Endothelial cell of umbilical vein (primary cell): Measurements from ENCODE around the gene YIPF2. TPM values are rescaled to one million over a fixed set of nuclear protein-coding genes. Genes with fewer than 3 reads are reported as not detected.

ENCODE experiments used
- BruUV-seq: library from RNA; stranded (reverse); fragments of 400-500 nt; replicated peaks from 2 replicates; lab custom pipeline; 2021; lab: Mats Ljungman, UMichigan
- CTCF ChIA-PET: fragments of 300-600, 350-600 bp; sonication (Branson Sonifier 250); formaldehyde crosslinking; loops from one replicate; lab custom pipeline; 2021; ENCODE audit warnings: antibody characterized with exemption, inconsistent platforms; lab: Charles Lee
- POLR2A ChIA-PET: fragments of 300-600, 350-600 bp; sonication (Branson Sonifier 250); formaldehyde crosslinking; loops from one replicate; lab custom pipeline; 2021; ENCODE audit warnings: antibody characterized with exemption, inconsistent platforms; lab: Charles Lee
- DNase-seq: peaks from one replicate; pipeline ENCODE4 v3.0.0-alpha.2; 2011; ENCODE audit warnings: low read depth, low spot score
- FAIRE-seq: peaks from 2 replicates; lab custom pipeline; 2011; peaks lifted over from hg19 to GRCh38; lab: Jason Lieb, UNC
- H2AFZ ChIP-seq: 2 replicates; pipeline ENCODE4 v1.6.0; 2012; ENCODE audit warnings: low read depth, low read length, control low read depth, inconsistent platforms
- H3K27ac ChIP-seq: 2 replicates; pipeline ENCODE4 v1.5.1; 2011; ENCODE audit warnings: low read depth, mild to moderate bottlenecking, control low read depth, low read length, moderate library complexity; ENCODE audit not compliant: insufficient read depth
- H3K27me3 ChIP-seq, 2 experiments: 2 replicates each; pipeline versions ENCODE4 v1.6.0 to v1.6.1; 2011; ENCODE audit warnings: low read length in 2 of 2, mixed read lengths in 1 of 2; ENCODE audit not compliant: control insufficient read depth in 2 of 2, insufficient read depth in 2 of 2
- H3K36me3 ChIP-seq, 2 experiments: 2 replicates in 1 of 2; 3 replicates in 1 of 2; pipeline ENCODE4 v1.5.1; 2011; ENCODE audit warnings: low read length in 2 of 2, mild to moderate bottlenecking in 1 of 2, moderate library complexity in 1 of 2; ENCODE audit not compliant: control insufficient read depth in 2 of 2, insufficient read depth in 2 of 2; ENCODE audit errors: extremely low read depth in 1 of 2
- H3K4me1 ChIP-seq: 3 replicates; pipeline ENCODE4 v1.5.1; 2011; ENCODE audit warnings: mild to moderate bottlenecking, low read length; ENCODE audit not compliant: control insufficient read depth, insufficient read depth; ENCODE audit errors: extremely low read depth
- H3K4me2 ChIP-seq: 2 replicates; pipeline ENCODE4 v1.6.1; 2011; ENCODE audit warnings: low read length, control low read depth, mixed read lengths; ENCODE audit not compliant: insufficient read depth
- H3K4me3 ChIP-seq, 3 experiments: fragments of 200-600 bp in 1 of 3; sonication (generic), shearing (Covaris generic) in 1 of 3; replicated peaks in 1 of 3; 2 replicates each; pipeline ENCODE4 v1.5.1; 2011 to 2016; ENCODE audit warnings: control low read depth in 3 of 3, low read length in 3 of 3, mild to moderate bottlenecking in 2 of 3, inconsistent platforms in 1 of 3, low read depth in 1 of 3, moderate library complexity in 1 of 3; ENCODE audit not compliant: insufficient read depth in 1 of 3
- H3K79me2 ChIP-seq: 2 replicates; pipeline ENCODE4 v1.6.0; 2012; ENCODE audit warnings: low read length, inconsistent platforms; ENCODE audit not compliant: control insufficient read depth, insufficient read depth
- H3K9ac ChIP-seq: replicated peaks from 2 replicates; pipeline ENCODE3; 2011; ENCODE audit warnings: low read length, control low read depth; ENCODE audit not compliant: insufficient read depth; ENCODE audit errors: extremely low read depth
- H3K9me1 ChIP-seq: replicated peaks from 3 replicates; pipeline ENCODE4 v1.6.0; 2011; ENCODE audit warnings: mild to moderate bottlenecking, low read length; ENCODE audit not compliant: control insufficient read depth, insufficient read depth; ENCODE audit errors: extremely low read depth
- H3K9me3 ChIP-seq: replicated peaks from 2 replicates; pipeline ENCODE4 v1.5.1; 2012; ENCODE audit warnings: low read length, inconsistent platforms; ENCODE audit not compliant: control insufficient read depth, insufficient read depth
- H4K20me1 ChIP-seq: replicated peaks from 2 replicates; pipeline ENCODE3; 2011; ENCODE audit warnings: mild to moderate bottlenecking, low read length; ENCODE audit not compliant: control insufficient read depth, insufficient read depth; ENCODE audit errors: extremely low read depth
- CTCF ChIP-seq, 2 donors: IDR thresholded peaks; 1 replicate in 1 of 2; 2 replicates in 1 of 2; pipeline ENCODE4 v1.5.1; 2011; ENCODE audit warnings: low read length in 2 of 2, mild to moderate bottlenecking in 2 of 2, moderate library complexity in 2 of 2, control low read depth in 1 of 2, inconsistent platforms in 1 of 2, low read depth in 1 of 2; ENCODE audit not compliant: insufficient read depth in 1 of 2; ENCODE audit errors: extremely low read depth in 1 of 2
- EZH2 ChIP-seq: IDR thresholded peaks from 2 replicates; pipeline ENCODE4 v1.6.1; 2012; ENCODE audit warnings: borderline replicate concordance, low read depth, mild to moderate bottlenecking, moderate library complexity, low read length, inconsistent platforms; ENCODE audit not compliant: severe bottlenecking
- FOS ChIP-seq: IDR thresholded peaks from 2 replicates; pipeline ENCODE4 v1.6.1; 2011; ENCODE audit warnings: mild to moderate bottlenecking, low read length, moderate library complexity, borderline replicate concordance; ENCODE audit not compliant: insufficient read depth
- GATA2 ChIP-seq: IDR thresholded peaks from 2 replicates; pipeline ENCODE4 v1.7.0; 2011; ENCODE audit warnings: low read depth, mild to moderate bottlenecking, moderate library complexity, mixed read lengths, low read length; ENCODE audit not compliant: insufficient read length, insufficient read depth
- JUN ChIP-seq: IDR thresholded peaks from 2 replicates; pipeline ENCODE4 v1.6.1; 2011; ENCODE audit warnings: borderline replicate concordance, low read depth; ENCODE audit not compliant: insufficient read length, insufficient read depth
- MAX ChIP-seq: IDR thresholded peaks from 2 replicates; pipeline ENCODE4 v1.6.1; 2011; ENCODE audit not compliant: insufficient read depth, insufficient read length
- MYC ChIP-seq: IDR thresholded peaks from one replicate; pipeline ENCODE4 v1.6.1; 2011; ENCODE audit warnings: mild to moderate bottlenecking, low read depth, low read length
- POLR2A ChIP-seq: IDR thresholded peaks from 2 replicates; pipeline ENCODE4 v1.6.1; 2012; ENCODE audit warnings: low read depth, mild to moderate bottlenecking, control low read depth, low read length
- POLR2AphosphoS5 ChIP-seq: IDR thresholded peaks from 2 replicates; pipeline ENCODE4 v1.6.1; 2012; ENCODE audit warnings: low read depth, mild to moderate bottlenecking, control low read depth, low read length, moderate library complexity; ENCODE audit not compliant: insufficient read depth
- dilution Hi-C: fragments of 300-500 bp; cut with MboI; formaldehyde crosslinking; loops from one replicate; pipeline ENCODE4 v1.15.0; 2019; ENCODE audit warnings: low sequenced_read_pairs; ENCODE audit not compliant: extremely low pct_ligation_motif_present
- intact Hi-C: fragments of 100-400 bp; cut with micrococcal nuclease; formaldehyde crosslinking; loops from one replicate; pipeline ENCODE4 v1.10.0; 2022
- polyA plus RNA-seq, 4 experiments: library from polyadenylated mRNA; depleted of rRNA in 3 of 4; stranded (reverse) in 3 of 4; unstranded in 1 of 4; fragments of >200 nt; gene quantifications; 2 replicates each; pipeline versions ENCODE4 v1.2.1 to v1.2.3, GENCODE V29; 2011 to 2012; ENCODE audit warnings: missing spikeins in 1 of 4
- total RNA-seq: library from RNA; stranded (reverse); gene quantifications from 2 replicates; pipeline ENCODE4 v1.2.3, GENCODE V29; 2021

YIPF2 gene
- total and polyA plus RNA-seq, 2 donors (not counting 3 experiments of a cell fraction or from before 2014, with no cell fraction given) = 47.8 to 104 TPM

GRCh38 chr19:10894911-10895213 lies 33.6 kb downstream of the YIPF2 start:
- dilution Hi-C loops = no loop called here
- Histone ChIP-seq H3K27ac (no peak overlapping the region), H2AFZ (no peak overlapping the region), H4K20me1 (no peaks in the 10 kb centered on the region), H3K9ac (no peak overlapping the region), H3K27me3 (no peaks in the 10 kb centered on the region), H3K79me2 (peaks cover 31% of the 10 kb centered on the region), H3K36me3 (no peaks in the 10 kb centered on the region), H3K9me3 (no peaks in the 10 kb centered on the region), H3K4me3 (no peak overlapping the region), H3K4me1 (no peaks in the 10 kb centered on the region), H3K9me1 (no peaks in the 10 kb centered on the region), H3K4me2 (no peak overlapping the region)
- ChIA-PET POLR2A (no interaction called here), CTCF (interaction anchor here (3.2 kb wide), 1 partner anchor 24 kb away, joined by 13 read pairs; the partner anchor contains the start of gene CARM1)
- DNase-seq (no peak), FAIRE-seq (no peak)
- no TSS peak for BruUV-seq
- TF ChIP-seq POLR2AphosphoS5 (no peak), MAX (no peak), JUN (no peak)
- intact Hi-C loops = no loop called here

GRCh38 chr19:10892256-10892655 lies 36.2 kb downstream of the YIPF2 start:
- no peak overlapping the region for H3K4me2 ChIP-seq
- no peaks in the 10 kb centered on the region for H3K36me3 ChIP-seq
- H2AFZ ChIP-seq = no peak overlapping the region
- TF ChIP-seq EZH2 (no peak), JUN (no peak), POLR2A (no peak), MYC (no peak), MAX (no peak), CTCF (IDR thresholded peaks at IDR 0.05; ENCODE audit: extremely low read depth in 1 of 2, insufficient read depth in 1 of 2, low read depth in 1 of 2, low read length in 2 of 2) (no peak), FOS (no peak), POLR2AphosphoS5 (no peak), GATA2 (no peak)
- no peaks in the 10 kb centered on the region for H3K4me1 ChIP-seq
- no peak overlapping the region for H3K27ac ChIP-seq
- H3K79me2 ChIP-seq = peaks cover 25% of the 10 kb centered on the region
- H3K4me3 ChIP-seq = no peak overlapping the region
- no peaks in the 10 kb centered on the region for H3K27me3 ChIP-seq
- DNase-seq = no peak
- no peaks in the 10 kb centered on the region for H3K9me1 ChIP-seq
- intact Hi-C loops (no loop called here), dilution Hi-C loops (no loop called here)
- POLR2A ChIA-PET = no interaction called here
- no peak overlapping the region for H3K9ac ChIP-seq
- no TSS peak for BruUV-seq
- no peak for FAIRE-seq
- no peaks in the 10 kb centered on the region for H3K9me3 ChIP-seq
- no peaks in the 10 kb centered on the region for H4K20me1 ChIP-seq
- CTCF ChIA-PET = interaction anchor here (0.8 to 3.2 kb wide), 3 partner anchors 21 to 31 kb away, joined by 3 to 13 read pairs (median 3); partner anchors contain the start of gene CARM1
